Activated CD8-positive, alpha-beta memory T cell treated with anti-CD3 and anti-CD28 coated beads for 4 hours (primary cell): ENCODE measurements around the gene GREM1.

ENCODE experiments used
- DNase-seq, 2 donors: peaks; one replicate each; pipeline ENCODE4 v3.0.0-alpha.2; 2020; ENCODE audit warnings: low read depth in 2 of 2

Gene GREM1

DNA sequence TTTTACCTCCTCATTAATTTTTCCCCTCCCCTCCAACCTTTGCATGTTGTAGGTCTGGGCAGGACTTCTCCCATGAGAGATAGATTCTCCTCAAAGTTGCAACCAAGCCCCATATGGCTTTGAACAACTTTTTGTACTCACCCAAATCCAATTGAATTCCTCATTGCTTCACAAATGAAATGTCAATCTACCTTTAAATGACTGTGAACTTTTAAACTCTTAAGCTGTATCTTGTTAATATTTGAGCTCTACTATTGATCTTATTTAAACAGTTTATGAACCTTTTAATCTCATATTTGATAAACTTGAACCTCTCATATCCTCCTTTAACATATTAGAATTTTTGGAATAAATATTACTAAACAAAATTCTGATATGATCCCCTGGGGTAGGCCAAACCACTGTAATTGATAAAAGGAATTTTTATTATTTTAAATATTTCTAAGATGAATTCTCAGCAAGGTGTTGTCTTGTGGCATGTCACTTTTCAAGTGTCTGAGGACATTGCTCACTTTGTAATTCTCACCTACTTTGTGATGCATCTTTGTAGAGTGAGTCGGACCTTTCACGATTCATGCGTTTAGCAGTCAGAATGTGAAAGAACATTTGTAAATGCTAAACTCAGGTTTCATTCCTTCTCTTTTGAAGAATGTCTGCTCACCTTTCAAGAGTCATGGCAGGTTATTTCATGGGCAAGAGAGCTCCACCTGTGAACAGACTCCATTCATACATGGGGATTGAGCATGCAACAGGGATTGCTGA, 23.4 kb upstream of the GREM1 start:
- no peak for DNase-seq

DNA sequence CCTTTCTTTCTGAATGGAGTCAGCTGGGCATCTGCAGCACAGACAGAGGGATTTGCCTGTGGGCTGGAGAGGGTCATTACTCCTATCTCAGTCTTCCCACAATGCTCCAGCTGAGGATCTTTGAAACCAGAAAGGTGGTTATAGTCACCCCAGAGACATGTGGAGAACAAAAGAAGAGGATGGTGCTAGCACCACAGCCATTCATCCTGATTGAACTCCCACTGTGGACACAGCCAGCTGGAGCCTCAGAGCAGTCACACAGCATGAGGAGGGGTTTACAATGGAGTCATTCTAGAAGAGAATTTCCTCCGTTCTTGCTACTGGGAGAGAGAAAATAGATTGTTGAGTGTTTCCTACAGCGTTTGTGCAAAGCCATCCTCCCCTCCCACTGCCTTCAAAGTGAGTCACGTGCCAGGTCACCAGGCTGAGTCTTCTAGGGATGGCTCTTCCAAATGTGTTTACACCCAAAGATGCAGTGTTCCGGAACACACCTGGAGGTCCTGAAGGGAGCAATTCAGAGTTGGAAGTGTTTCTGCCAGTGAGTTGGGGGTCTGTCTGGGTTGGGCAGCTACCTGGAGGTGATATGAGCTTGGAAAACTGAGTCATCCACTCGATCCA, 18.9 kb upstream of the GREM1 start:
- DNase-seq, result no peak

GRCh38 chr15:32700501-32701150, 17.2 kb upstream of the GREM1 start:
- no peak for DNase-seq

DNA sequence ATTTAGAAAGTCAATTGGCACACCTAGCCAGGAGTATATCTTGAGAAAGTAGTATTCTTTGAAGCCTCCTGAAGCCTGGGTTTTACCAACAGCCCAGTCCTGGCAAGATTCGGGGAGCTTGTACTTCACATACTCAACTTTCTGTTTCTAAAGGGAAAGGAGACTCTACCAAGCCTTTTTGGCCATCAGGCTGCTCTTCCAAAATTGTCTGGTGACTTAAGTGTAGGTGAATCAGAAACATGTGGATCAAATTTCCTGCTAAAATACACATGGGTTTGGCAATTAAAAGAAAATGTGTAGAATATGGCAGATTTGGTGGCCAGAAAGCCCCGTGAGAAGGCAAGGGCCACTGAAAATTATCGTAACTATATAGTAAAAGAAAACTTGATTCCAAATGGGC, 15.9 kb upstream of the GREM1 start:
- no peak for DNase-seq

GRCh38 chr15:32704395-32704981, 13.3 kb upstream of the GREM1 start:
- no peak for DNase-seq

DNA sequence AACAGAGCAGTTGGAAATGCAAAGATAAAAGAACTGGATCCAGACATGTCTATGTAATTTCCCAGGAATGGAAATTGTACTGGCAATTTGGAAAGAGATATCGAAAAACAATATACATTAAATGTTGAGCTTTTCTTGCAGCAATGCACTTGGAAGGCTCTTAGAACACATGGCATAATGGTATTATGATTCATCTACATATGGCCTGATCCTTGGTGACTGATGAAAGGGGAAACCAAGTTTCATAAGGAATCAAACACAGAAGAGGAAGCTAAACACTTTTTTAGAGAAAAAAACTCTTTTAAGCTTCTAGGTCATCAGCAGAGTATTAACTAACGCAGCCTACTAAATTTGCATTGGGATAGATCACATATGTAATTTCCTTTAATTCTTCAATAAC, 12.4 kb upstream of the GREM1 start:
- DNase-seq, result no peak

- DNase-seq, result no peak
These were observed 11.1 kb upstream of the GREM1 start for GRCh38 chr15:32706704-32707103.

- DNase-seq, result no peak
These were observed 10.4 kb upstream of the GREM1 start for GRCh38 chr15:32707436-32707835.

GRCh38 chr15:32709295-32710033, 8.3 kb upstream of the GREM1 start:
- DNase-seq, result no peak

DNA sequence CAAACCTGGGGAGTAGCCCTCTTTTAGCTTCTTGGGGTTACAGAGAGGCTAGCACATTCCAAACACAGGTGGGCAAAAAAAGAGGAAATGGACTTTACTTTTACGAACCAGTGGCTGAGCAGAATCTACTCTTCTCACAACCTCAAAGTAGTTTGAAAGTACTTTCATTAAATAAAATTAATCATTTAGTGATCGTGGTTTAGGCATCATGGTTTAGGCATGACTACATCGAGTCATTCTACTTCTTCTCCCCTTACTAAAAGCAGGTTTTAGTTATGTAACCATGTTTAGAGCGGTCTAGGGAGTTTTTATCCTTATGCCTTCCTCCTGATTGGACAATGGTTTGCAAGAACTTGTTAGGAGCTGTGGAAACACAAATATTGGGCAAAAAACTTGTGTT, 2.5 kb upstream of the GREM1 start:
- DNase-seq, result no peak

- DNase-seq, result no peak
These were observed 1.4 kb upstream of the GREM1 start for GRCh38 chr15:32716216-32716914.

DNA sequence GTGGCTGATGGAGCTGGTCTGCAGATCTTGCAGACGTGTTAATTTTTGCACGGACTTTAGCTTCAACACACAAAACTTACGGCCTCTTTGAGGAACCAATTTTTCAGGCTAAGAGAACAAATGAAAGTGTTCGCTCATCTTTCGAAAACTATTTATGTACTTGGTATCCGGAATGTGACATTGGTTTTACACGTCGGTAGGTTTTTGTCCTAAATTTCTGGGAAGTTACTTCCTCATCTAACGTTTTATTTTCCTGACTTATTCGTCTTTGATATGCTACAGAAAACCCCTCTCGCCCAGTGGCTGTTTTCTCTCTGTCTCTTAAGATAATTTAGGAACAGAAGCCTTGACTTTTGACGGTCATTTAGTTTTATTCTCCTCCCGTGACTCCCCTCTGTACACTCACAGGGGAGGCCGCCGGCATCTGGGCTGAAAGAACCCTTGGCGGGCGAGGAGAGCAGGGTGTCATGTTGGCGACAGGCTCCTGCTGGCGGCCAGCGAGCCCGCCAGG, 834 bp upstream of the GREM1 start:
- DNase-seq, result no peak

DNA sequence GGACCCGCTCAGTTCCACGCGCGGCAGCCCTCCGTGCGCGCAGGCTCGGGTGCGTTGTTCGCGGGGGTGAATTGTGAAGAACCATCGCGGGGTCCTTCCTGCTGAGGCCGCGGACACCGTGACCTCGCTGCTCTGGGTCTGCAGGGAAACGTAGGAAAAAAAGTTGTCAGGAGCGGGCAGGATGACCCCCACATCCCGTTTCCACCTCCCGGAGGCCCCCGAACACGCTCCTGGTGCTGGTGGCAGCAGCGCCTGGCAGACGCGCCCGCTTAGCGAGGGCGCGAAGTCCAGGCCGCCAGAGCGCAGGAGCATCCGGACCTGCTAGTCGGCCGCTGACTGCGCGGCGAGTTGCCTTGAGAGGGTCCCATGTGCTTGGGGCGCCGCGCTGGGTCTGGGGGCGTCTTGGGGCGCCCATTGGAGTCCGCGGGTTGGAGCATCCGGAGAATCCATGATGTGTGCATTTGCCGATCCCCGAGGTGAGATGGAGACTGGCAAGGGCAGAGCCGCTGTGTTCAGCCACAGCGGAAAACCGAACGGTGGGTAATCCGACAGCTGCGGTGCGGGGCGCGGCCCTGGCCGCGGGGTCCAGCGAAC, 520 bp downstream of the GREM1 start:
- DNase-seq, result no peak

GRCh38 chr15:32718821-32719716, 1.3 kb downstream of the GREM1 start:
- no peak for DNase-seq

- no peak for DNase-seq
These were observed 3.8 kb downstream of the GREM1 start for GRCh38 chr15:32721596-32721995.

GRCh38 chr15:32722136-32722535, 4.3 kb downstream of the GREM1 start:
- no peak for DNase-seq

DNA sequence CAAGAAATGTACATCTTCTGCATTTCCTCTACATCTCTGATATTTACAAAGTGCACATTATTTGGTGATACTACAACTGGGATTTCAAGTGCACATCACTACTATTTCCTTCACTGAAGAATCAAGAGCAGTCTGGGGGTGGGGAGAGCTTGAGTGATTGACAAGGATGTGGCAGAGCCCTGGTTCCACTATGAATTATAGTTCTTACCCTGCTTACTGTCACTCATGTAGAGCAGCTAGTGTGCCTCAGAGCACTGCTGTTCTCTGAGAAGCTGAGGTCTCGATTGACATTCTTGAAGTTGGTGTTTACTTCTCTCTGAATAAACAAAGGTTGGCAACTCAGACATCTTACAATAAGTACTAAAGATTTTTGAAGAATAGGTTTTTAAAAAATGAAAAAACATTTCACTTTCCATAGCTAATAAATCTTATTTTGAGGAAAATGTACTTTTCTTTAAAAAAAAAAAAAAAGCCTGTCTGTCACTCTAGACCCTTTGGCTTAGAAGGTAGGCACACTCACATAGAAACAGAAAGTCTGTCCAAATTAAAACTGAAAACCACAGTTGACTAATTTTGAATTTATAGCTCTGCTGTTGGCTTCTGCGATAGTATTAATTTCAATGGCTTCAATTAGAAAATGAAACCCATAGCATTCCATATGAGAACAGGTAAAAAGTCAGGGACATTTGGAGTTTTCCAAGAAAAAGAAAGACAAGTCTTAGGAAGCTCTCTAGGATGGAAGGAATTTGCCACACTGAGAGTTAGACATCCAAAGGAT, 5.6 kb downstream of the GREM1 start:
- DNase-seq, result no peak

DNA sequence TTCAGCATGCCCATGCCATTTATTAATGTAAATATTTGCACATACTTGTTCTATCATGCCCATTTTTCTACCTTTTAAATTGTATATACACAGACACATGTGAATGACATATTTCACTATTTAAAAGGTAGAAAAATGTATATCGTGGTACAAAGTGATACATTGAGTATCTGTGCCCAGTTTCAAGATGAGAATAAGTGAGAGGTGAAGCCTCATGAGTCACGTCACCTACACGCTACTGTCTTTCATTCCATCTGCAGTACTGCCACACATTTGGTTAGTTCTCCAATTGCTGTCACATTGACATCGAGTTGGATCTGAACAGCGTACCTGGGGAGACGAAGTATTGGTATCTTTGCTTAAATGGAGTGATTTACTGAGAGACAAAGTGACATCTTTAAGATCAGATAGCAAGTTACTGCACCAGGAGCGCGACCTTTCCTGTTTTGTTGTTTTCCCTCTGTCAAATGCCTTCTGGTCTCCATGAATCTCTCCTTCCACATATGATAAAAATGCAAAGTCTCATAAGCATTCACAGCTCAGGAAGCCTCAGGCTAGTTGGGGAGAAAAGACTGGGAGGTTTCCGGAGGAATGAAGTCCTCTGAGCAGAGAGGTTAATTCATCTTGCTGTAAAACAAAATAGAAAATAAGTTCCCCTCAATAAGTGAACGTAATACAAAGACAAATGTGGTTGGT, 12.0 kb downstream of the GREM1 start:
- DNase-seq, result no peak
